ENCODE results near the gene MEGF8.

- TF ChIP-seq EZH2 (IDR thresholded peaks at IDR 0.05; ENCODE audit: insufficient read depth, poor library complexity, severe bottlenecking) (no peak), EZH2phosphoT487 (IDR thresholded peaks at IDR 0.05; ENCODE audit: insufficient read depth, low read depth) (no peak)
Observed at GRCh38 chr19:42370068-42370520, 44.7 kb downstream of the MEGF8 start.
